Osteocyte (in vitro differentiated cells): ENCODE data around the gene LRIF1. TPM values are rescaled to one million over a fixed set of nuclear protein-coding genes. Genes with fewer than 3 reads are reported as not detected.
A peak's percentile ranks its signal among the peaks of the same experiment; 100 is the strongest.

Source experiments
- DNase-seq: peaks from one replicate; pipeline ENCODE4 v3.0.0; 2021; ENCODE audit warnings: mixed read lengths; ENCODE audit not compliant: unreplicated experiment; ENCODE audit errors: extremely low spot score
- H3K27ac Mint-ChIP-seq: one replicate; pipeline ENCODE4 v1.8.0; 2021; ENCODE audit warnings: mild to moderate bottlenecking, mixed read lengths; ENCODE audit not compliant: unreplicated experiment
- H3K27me3 Mint-ChIP-seq: one replicate; pipeline ENCODE4 v1.8.0; 2021; ENCODE audit warnings: mixed read lengths; ENCODE audit not compliant: unreplicated experiment
- H3K36me3 Mint-ChIP-seq: one replicate; pipeline ENCODE4 v1.8.0; 2021; ENCODE audit warnings: mixed read lengths; ENCODE audit not compliant: unreplicated experiment
- H3K4me1 Mint-ChIP-seq: one replicate; pipeline ENCODE4 v1.8.0; 2021; ENCODE audit warnings: mixed read lengths; ENCODE audit not compliant: unreplicated experiment
- H3K4me3 Mint-ChIP-seq: one replicate; pipeline ENCODE4 v1.8.0; 2021; ENCODE audit warnings: mild to moderate bottlenecking, moderate library complexity, mixed read lengths; ENCODE audit not compliant: unreplicated experiment
- H3K9me3 Mint-ChIP-seq: one replicate; pipeline ENCODE4 v1.8.0; 2021; ENCODE audit warnings: mixed read lengths; ENCODE audit not compliant: unreplicated experiment
- CTCF ChIP-seq: fragments of 200-600 bp; sonication (generic); IDR thresholded peaks from 2 replicates; pipeline ENCODE4 v1.5.0; 2021; ENCODE audit warnings: antibody characterized with exemption, mild to moderate bottlenecking, moderate library complexity
- total RNA-seq: library from RNA; stranded (reverse); gene quantifications from 2 replicates; pipeline ENCODE4 v1.2.1, GENCODE V29; 2021

LRIF1 gene
- total RNA-seq, 1 donor from 2014 or later, result 9.4 TPM

GRCh38 chr1:110975265-110975664, 11.5 kb upstream of the LRIF1 start:
- DNase-seq, result no peak
- peaks cover 18% of the 10 kb centered on the region for H3K9me3 Mint-ChIP-seq
- no peaks in the 10 kb centered on the region for H3K36me3 Mint-ChIP-seq
- peaks cover 6% of the 10 kb centered on the region for H3K27me3 Mint-ChIP-seq
- H3K27ac Mint-ChIP-seq, result no peak overlapping the region
- H3K4me3 Mint-ChIP-seq, result no peak overlapping the region
- no peaks in the 10 kb centered on the region for H3K4me1 Mint-ChIP-seq
- no peak for TF ChIP-seq CTCF

GRCh38 chr1:110967256-110967655, 3.5 kb upstream of the LRIF1 start:
- no peak for DNase-seq
- Mint-ChIP-seq H3K4me1 (peaks cover 6% of the 10 kb centered on the region), H3K27me3 (peaks cover 9% of the 10 kb centered on the region), H3K9me3 (peaks cover 20% of the 10 kb centered on the region), H3K36me3 (peaks cover 2% of the 10 kb centered on the region), H3K27ac (no peak overlapping the region), H3K4me3 (no peak overlapping the region)
- TF ChIP-seq CTCF, result no peak

- Mint-ChIP-seq H3K27me3 (peaks cover 7% of the 10 kb centered on the region), H3K4me3 (peak overlapping the region; percentile 86), H3K4me1 (peaks cover 9% of the 10 kb centered on the region), H3K36me3 (peaks cover 2% of the 10 kb centered on the region), H3K9me3 (peaks cover 32% of the 10 kb centered on the region), H3K27ac (peak overlapping the region; percentile 99)
- no peak for DNase-seq
- no peak for TF ChIP-seq CTCF
Measured at GRCh38 chr1:110964455-110964903, 757 bp upstream of the LRIF1 start.

GRCh38 chr1:110962892-110963690, 631 bp downstream of the LRIF1 start:
- Mint-ChIP-seq H3K9me3 (peaks cover 32% of the 10 kb centered on the region), H3K4me3 (peak overlapping the region; percentile 86), H3K27ac (peak overlapping the region; percentile 99), H3K27me3 (peaks cover 2% of the 10 kb centered on the region), H3K36me3 (peaks cover 2% of the 10 kb centered on the region), H3K4me1 (peaks cover 9% of the 10 kb centered on the region)
- peak; percentile 23 for TF ChIP-seq CTCF
- peak; percentile 86 for DNase-seq

GRCh38 chr1:110961902-110962301, 1.8 kb downstream of the LRIF1 start:
- no peak for DNase-seq
- Mint-ChIP-seq H3K9me3 (peaks cover 32% of the 10 kb centered on the region), H3K36me3 (peaks cover 2% of the 10 kb centered on the region), H3K4me3 (peak overlapping the region; percentile 34), H3K27me3 (no peaks in the 10 kb centered on the region), H3K4me1 (peaks cover 9% of the 10 kb centered on the region), H3K27ac (no peak overlapping the region)
- no peak for TF ChIP-seq CTCF
